GM18517 (cell line): Measurements from ENCODE around the gene C1orf210.

Source experiments
- ATAC-seq: cut with Tn5 transposase; IDR thresholded peaks from one replicate; pipeline ENCODE4 v1.9.1; 2021; ENCODE audit warnings: mild to moderate bottlenecking, moderate library complexity; ENCODE audit not compliant: unreplicated experiment

C1orf210 gene

DNA sequence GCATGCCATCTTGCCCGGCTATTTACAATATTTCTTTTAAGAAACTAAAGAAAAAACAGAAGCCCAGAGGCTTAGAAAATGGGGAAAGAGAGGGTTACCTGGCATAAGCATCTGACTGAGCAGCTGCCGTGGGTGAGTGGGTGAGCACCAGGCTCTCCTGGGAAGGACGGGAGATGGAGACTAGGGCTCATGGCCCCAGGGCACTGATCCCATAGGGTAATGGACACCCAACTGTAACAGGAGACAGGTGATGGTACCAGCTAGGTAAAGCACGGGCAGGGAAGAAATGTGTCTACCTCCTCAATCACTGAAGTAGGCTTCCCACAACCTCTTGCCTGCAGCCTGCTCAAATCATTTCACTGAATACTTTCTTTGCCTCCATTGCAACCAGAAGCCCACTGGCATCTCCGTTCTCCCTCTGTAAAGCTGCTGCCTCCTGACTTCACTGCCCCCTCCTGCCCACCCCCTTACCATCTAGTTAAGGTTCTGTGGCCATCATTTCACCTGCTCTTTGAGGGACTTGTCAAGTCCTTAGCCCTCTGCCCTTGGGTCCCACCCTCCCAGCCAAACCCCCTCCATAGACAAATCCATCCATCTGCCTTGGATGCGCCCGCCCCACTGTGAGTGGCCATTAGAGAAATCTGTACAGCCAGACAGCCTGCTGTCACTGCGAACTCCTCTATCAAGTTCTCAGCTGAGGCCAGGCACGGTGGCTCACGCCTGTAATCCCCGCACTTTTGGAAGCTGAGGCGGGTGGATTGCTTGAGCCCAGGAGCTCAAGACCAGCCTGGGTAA, 9.4 kb downstream of the C1orf210 start:
- no peak for ATAC-seq

DNA sequence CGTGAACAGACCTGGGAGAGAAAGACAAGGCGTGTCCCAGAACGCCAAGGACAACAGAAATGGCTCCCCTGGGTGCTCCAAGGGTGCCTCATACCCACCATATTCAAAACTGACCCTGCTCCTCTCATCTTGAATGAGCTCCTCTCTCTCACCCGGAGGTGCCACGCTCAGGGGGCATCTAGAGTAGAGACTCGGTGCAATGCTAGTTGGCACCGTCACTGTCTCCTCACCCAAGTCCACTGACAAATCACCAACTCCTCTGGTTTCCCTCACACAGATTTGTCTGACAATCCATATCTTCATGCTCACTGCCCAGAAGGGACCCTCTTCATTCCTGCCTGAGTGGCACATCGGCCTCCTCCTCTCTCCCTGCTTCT, 10.6 kb downstream of the C1orf210 start:
- no peak for ATAC-seq

DNA sequence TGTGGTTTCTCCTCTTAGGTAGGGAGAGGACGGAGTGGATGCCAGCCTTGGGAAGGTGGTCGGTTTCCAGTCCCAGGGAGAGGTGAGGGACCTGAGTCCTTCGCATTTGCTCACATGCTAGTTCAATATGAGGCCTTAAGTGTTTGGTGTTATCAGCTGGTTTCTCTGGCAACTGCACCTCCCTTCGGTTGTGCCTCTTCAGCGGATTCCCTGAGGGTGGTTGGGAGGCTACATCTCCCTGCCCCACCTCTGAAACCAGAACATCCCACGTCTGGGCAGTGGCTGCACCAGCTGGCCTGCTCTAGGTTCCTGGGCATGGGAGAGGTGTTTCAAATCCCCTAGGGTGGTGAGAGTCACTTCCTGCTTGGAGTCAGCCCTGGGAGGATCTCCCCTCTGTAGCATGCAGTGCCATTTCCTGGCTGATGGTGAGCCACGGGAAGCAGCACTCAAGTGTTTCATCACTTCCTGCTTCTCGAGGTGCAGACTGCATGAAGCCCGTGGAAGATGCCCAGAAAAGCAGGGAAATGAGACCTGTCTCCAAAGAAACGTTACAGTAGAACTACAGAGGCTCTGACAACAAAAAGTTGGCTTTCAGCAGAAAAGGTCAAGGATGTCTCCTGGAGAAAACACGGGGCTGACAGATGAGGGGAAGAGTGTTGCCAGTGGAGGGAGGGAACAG, 11.1 kb downstream of the C1orf210 start:
- no peak for ATAC-seq

- ATAC-seq = no peak
Measured at GRCh38 chr1:43273708-43274107, 11.7 kb downstream of the C1orf210 start.

DNA sequence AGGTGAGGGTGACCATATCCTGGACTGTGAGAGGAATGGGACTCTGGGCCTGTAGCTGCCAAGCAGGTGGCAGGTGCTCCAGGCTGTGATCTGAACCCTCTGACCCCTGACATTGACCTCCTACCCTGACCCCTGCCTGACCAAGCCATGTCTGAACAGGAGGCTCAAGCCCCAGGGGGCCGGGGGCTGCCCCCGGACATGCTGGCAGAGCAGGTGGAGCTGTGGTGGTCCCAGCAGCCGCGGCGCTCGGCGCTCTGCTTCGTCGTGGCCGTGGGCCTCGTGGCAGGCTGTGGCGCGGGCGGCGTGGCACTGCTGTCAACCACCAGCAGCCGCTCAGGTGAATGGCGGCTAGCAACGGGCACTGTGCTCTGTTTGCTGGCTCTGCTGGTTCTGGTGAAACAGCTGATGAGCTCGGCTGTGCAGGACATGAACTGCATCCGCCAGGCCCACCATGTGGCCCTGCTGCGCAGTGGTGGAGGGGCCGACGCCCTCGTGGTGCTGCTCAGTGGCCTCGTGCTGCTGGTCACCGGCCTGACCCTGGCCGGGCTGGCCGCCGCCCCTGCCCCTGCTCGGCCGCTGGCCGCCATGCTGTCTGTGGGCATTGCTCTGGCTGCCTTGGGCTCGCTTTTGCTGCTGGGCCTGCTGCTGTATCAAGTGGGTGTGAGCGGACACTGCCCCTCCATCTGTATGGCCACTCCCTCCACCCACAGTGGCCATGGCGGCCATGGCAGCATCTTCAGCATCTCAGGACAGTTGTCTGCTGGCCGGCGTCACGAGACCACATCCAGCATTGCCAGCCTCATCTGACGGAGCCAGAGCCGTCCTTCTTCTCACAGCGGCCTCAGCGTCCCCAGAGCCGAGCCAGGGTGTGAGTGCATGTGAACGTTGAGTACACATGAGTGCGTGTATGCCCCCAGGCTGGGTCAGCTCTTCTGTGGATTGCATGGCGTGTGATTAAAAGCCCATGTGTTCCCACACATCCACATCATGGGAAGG, 12.5 kb downstream of the C1orf210 start:
- ATAC-seq = no peak

GRCh38 chr1:43272161-43272560, 13.2 kb downstream of the C1orf210 start:
- no peak for ATAC-seq

DNA sequence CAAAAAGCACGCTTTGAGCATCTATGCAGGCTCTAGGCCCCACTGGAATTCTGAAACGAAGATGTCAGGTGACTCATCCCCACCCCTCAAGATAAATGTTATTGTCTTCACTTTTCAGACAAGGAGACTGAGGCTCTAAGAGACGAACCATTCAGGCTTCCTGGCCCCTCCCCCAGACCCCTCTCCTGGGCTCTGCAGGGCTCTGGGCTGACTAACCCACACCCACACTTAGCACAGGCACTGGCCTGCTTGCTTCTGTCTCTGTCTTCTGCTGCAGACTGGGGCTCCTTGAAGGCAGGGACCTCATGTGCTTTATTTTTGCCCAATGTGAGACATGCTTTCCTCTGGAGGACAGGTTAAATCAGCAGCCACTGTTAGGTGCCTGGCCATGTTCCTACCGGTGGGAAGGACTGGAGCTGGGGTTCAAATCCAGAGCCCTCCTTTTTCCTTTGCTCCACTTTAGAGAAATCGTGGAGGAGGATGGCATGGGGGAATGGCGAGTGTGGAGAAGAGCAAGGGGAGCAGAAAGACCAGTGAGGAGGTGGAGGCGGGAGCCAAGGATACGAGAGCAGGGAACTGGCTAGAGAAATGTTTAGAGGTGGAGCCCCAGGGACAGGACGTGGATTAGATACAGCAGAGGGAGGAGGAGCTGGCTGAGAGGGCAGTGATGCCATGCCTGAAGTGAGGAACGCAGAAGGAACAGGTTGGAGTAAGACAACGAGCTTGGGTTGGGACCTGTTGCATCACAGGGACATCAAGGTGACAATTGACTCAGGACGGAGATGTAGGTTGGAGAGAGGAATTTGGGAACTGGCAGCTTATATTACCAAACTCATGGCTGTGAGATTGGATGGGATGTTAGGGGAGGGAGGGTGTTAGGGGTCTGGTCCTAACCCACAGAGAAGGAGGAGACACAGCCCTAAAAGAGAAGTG, 13.9 kb downstream of the C1orf210 start:
- ATAC-seq = no peak

DNA sequence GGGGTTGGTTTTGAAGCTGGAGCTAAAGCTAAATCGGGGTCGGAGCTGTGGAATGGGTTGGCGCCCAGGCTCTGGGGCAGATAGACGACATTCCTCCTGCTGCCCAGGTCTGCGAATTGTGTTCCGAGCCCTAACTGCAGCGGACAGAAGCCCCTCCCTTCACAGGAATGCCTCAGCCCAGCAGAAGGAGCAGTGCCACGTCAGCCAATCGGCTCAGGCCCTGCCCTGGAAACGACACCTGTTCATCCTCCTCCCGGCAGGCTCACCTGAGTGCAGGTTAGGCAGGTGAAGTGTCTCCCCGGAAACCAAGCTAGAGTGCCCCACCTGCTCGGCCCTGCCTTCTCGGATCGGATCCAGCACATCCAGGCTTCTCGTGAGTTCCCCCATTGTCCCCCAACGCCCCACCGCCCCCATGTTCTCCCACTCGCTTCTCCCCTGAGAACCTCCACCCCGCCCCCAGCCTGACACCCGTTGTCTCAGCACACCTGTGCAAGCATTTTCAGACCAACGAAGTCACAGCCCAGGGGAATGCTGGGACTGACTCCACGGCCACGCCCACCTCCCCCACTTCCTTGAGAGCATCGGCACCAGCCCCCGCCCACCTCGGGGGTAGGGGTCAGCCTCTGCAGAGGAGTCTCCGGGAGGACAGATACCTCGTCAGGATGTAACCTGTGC, 14.8 kb downstream of the C1orf210 start:
- no peak for ATAC-seq

DNA sequence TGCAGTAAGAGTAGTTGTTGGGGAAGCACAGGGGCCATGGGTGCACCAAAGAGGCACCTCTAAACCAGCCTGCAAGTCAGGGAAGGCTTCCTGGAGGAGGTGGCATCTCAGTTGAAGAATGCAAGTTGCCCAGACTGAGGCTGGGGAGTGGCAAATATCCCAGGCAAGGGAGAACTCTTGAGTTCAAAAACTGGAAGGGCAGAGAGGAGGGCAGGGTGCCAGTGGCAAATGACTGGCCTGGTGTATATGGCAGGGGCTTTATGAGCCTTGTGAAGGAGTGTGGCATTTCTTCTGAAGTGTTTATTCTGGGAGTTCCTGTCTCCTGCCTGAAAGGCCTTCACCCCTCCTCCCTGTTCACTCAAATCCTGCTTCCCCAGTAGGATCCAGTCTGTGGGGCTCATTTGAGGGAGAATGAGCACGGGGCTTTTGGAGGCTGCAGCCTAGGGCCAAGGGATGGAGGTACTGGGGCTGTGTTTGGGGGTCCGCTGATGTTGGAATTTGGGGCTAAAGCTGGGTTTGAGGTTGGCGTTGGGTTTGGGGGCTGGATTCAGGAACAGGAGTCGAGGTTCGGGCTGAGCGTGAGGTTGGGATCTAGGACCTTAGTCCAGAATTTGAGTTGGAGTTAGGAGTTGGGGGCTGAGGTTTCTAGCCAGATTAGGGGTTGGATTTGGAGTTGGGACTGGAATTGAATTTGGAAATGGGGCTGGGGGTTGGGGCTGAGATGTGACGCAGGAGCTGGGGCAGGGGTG, 15.6 kb downstream of the C1orf210 start, which contains the start of gene TMEM125:
TMEM125 (plus strand) TSS at position 357 of the 749 bp plus-strand sequence. CDS start 2,740 bp downstream, outside the sequence.
- ATAC-seq = no peak

GRCh38 chr1:43267818-43268425, 17.5 kb downstream of the C1orf210 start:
- ATAC-seq = no peak

- no peak for ATAC-seq
Measured at GRCh38 chr1:43267291-43267805, 18.0 kb downstream of the C1orf210 start.

GRCh38 chr1:43266881-43267280, 18.5 kb downstream of the C1orf210 start:
- ATAC-seq = no peak

DNA sequence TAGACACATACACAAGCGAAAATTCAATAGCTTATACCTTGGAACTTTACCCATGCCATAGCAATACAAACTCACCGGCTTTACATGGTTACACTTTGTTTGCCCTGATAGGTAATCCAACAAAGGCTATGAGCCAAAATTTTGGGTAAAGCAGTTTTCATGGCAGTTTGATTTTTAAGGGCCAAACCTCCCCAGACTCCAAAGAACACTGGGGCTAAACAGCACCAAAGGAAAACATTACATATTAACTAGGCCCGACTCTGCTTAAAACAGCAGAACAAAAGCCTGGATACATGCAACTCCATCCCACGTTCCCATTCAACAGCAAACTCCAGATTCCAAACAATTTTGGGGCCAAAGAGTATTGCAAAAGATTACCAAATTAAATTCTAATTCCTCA, 19.9 kb downstream of the C1orf210 start:
- no peak for ATAC-seq

- no peak for ATAC-seq
Measured at GRCh38 chr1:43258370-43258769, 27.0 kb downstream of the C1orf210 start.

GRCh38 chr1:43256675-43257570, 28.5 kb downstream of the C1orf210 start:
- ATAC-seq = no peak

- no peak for ATAC-seq
Measured at GRCh38 chr1:43255438-43256210, 29.8 kb downstream of the C1orf210 start.
